ENCODE results near the gene SHLD1.
A peak's percentile ranks its signal among the peaks of the same experiment; 100 is the strongest.

The SHLD1 gene

DNA sequence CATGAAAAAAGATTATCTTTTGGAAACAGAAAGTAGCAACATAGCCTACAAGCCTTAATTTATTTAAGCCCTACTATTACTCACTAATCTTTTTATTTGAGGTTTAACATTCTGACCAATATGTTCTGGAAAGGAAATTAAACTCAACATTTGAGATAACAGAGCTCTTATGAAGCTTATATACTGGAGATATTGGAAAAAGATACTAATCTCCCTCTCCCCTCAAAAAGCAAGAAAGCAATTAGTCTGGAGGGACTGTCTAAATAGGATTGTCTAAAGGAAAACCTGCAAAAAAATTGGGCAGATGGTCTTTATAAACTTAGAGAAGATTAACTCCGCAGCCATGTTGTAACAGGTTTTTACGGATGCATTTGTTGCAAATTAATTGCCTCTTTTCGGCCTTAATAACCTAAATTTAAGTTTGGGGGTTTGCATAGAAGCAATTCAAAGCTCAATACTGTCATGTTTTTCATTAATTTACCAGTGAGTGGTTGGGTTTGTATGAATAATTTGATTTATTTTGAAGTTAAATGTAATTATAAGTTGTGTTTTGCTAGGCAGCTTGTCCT lies 79.1 kb downstream of the SHLD1 start:
- Mint-ChIP-seq H3K27me3 (ENCODE audit: low read depth, poor library complexity) (no peaks in the 10 kb centered on the region), H3K4me3 (no peak overlapping the region), H3K36me3 (ENCODE audit: low read depth) (peaks cover 5% of the 10 kb centered on the region), H3K27ac (no peak overlapping the region), H3K4me1 (peaks cover 33% of the 10 kb centered on the region), H3K9me3 (no peaks in the 10 kb centered on the region)
- DNase-seq, result no peak
- TF ChIP-seq, protein P1, sequence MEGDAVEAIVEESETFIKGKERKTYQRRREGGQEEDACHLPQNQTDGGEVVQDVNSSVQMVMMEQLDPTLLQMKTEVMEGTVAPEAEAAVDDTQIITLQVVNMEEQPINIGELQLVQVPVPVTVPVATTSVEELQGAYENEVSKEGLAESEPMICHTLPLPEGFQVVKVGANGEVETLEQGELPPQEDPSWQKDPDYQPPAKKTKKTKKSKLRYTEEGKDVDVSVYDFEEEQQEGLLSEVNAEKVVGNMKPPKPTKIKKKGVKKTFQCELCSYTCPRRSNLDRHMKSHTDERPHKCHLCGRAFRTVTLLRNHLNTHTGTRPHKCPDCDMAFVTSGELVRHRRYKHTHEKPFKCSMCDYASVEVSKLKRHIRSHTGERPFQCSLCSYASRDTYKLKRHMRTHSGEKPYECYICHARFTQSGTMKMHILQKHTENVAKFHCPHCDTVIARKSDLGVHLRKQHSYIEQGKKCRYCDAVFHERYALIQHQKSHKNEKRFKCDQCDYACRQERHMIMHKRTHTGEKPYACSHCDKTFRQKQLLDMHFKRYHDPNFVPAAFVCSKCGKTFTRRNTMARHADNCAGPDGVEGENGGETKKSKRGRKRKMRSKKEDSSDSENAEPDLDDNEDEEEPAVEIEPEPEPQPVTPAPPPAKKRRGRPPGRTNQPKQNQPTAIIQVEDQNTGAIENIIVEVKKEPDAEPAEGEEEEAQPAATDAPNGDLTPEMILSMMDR (IDR thresholded peaks at IDR 0.05), result no peak

GRCh38 chr20:5831539-5832237 lies 81.5 kb downstream of the SHLD1 start:
- peaks cover 5% of the 10 kb centered on the region for H3K36me3 Mint-ChIP-seq (ENCODE audit: low read depth)
- peaks cover 48% of the 10 kb centered on the region for H3K4me1 Mint-ChIP-seq
- H3K4me3 Mint-ChIP-seq, result no peak overlapping the region
- no peaks in the 10 kb centered on the region for H3K27me3 Mint-ChIP-seq (ENCODE audit: low read depth, poor library complexity)
- TF ChIP-seq, protein P1 (IDR thresholded peaks at IDR 0.05), result no peak
- no peak overlapping the region for H3K27ac Mint-ChIP-seq
- no peak for DNase-seq
- no peaks in the 10 kb centered on the region for H3K9me3 Mint-ChIP-seq

- TF ChIP-seq, protein P1 (IDR thresholded peaks at IDR 0.05), result no peak
- H3K36me3 Mint-ChIP-seq (ENCODE audit: low read depth), result peaks cover 5% of the 10 kb centered on the region
These were observed 83.2 kb downstream of the SHLD1 start for GRCh38 chr20:5833309-5833941.

GRCh38 chr20:5834436-5835005 lies 84.3 kb downstream of the SHLD1 start:
- no peak for DNase-seq
- TF ChIP-seq, protein P1 (IDR thresholded peaks at IDR 0.05), result no peak
- Mint-ChIP-seq H3K4me3 (no peak overlapping the region), H3K27me3 (ENCODE audit: low read depth, poor library complexity) (no peaks in the 10 kb centered on the region), H3K4me1 (peaks cover 45% of the 10 kb centered on the region), H3K9me3 (no peaks in the 10 kb centered on the region), H3K27ac (no peak overlapping the region), H3K36me3 (ENCODE audit: low read depth) (peaks cover 5% of the 10 kb centered on the region)

More at GRCh38 chr20:5833309-5833941, 83.2 kb downstream of the SHLD1 start:
- Mint-ChIP-seq H3K27me3 (ENCODE audit: low read depth, poor library complexity) (no peaks in the 10 kb centered on the region), H3K4me3 (no peak overlapping the region), H3K4me1 (peaks cover 45% of the 10 kb centered on the region), H3K9me3 (no peaks in the 10 kb centered on the region), H3K27ac (peak overlapping the region; percentile 59)
- no peak for DNase-seq

DNA sequence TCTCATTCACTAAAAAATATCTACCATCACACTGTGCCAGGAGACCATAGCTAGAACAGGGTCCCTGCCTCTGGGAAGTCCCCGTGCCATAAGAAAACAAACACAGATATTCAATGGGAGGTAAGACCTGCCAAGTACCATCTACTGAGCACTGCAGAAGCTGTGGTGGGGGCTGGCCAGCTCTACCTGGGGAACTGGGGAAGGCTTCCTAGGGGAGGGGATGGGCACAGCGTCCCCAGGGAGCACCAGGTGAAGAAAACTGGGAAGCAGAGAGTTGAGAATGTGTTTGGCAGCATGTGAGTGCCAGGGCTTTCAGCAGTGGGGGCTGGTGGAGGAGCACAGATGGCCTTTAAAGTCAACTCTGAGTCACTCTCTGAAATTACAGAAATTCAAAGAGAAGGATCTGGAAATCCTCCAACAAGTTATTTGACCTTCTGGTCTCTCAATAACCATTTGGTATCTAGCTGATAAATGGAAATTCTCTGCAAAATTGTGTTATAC lies 85.2 kb downstream of the SHLD1 start:
- H3K27ac Mint-ChIP-seq, result peak overlapping the region; percentile 50
- H3K4me1 Mint-ChIP-seq, result peaks cover 45% of the 10 kb centered on the region
- no peaks in the 10 kb centered on the region for H3K9me3 Mint-ChIP-seq
- H3K4me3 Mint-ChIP-seq, result no peak overlapping the region
- TF ChIP-seq, protein P1 (IDR thresholded peaks at IDR 0.05), result no peak
- H3K36me3 Mint-ChIP-seq (ENCODE audit: low read depth), result peaks cover 5% of the 10 kb centered on the region
- H3K27me3 Mint-ChIP-seq (ENCODE audit: low read depth, poor library complexity), result no peaks in the 10 kb centered on the region
- no peak for DNase-seq

Measured in nephron progenitor cell (in vitro differentiated cells).